Ishikawa (cell line): ENCODE data around the gene SP1.

Experiments
- CEBPB ChIP-seq: IDR thresholded peaks from 2 replicates; pipeline ENCODE4 v1.6.1; 2012
- CREB1 ChIP-seq: IDR thresholded peaks from 2 replicates; pipeline ENCODE4 v1.6.1; 2012; ENCODE audit warnings: low read depth
- EP300 ChIP-seq: IDR thresholded peaks from 2 replicates; pipeline ENCODE4 v1.6.1; 2012; ENCODE audit warnings: borderline replicate concordance
- FOXM1 ChIP-seq: IDR thresholded peaks from 2 replicates; pipeline ENCODE4 v1.6.1; 2012; ENCODE audit warnings: low read depth, borderline replicate concordance
- MAX ChIP-seq: IDR thresholded peaks from 2 replicates; pipeline ENCODE4 v1.6.1; 2012
- NFIC ChIP-seq: IDR thresholded peaks from 2 replicates; pipeline ENCODE4 v1.6.1; 2012
- RAD21 ChIP-seq: IDR thresholded peaks from 2 replicates; pipeline ENCODE4 v1.6.1; 2012; ENCODE audit warnings: low read depth
- REST ChIP-seq: IDR thresholded peaks from 2 replicates; pipeline ENCODE4 v1.6.1; 2012; ENCODE audit warnings: low read depth, mild to moderate bottlenecking
- TAF1 ChIP-seq: IDR thresholded peaks from 2 replicates; pipeline ENCODE4 v1.6.1; 2012; ENCODE audit warnings: low read depth, mild to moderate bottlenecking
- TCF12 ChIP-seq: IDR thresholded peaks from 2 replicates; pipeline ENCODE4 v1.6.1; 2012; ENCODE audit warnings: low read depth
- YY1 ChIP-seq: IDR thresholded peaks from 2 replicates; pipeline ENCODE4 v1.6.1; 2012; ENCODE audit warnings: low read depth
- TF ChIP-seq, protein P1 (sequence below): IDR thresholded peaks from 2 replicates; pipeline ENCODE4 v1.6.1; 2012

- TF ChIP-seq REST (no peak), EP300 (no peak), NFIC (no peak), CREB1 (no peak), TAF1 (no peak), TCF12 (no peak), FOXM1 (no peak), CEBPB (no peak), MAX (no peak), RAD21 (no peak), YY1 (no peak)
- TF ChIP-seq, protein P1, sequence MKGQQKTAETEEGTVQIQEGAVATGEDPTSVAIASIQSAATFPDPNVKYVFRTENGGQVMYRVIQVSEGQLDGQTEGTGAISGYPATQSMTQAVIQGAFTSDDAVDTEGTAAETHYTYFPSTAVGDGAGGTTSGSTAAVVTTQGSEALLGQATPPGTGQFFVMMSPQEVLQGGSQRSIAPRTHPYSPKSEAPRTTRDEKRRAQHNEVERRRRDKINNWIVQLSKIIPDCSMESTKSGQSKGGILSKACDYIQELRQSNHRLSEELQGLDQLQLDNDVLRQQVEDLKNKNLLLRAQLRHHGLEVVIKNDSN: no peak
Observed at GRCh38 chr12:53450936-53451335, 71.0 kb downstream of the SP1 start.
